HG03460 (cell line): ENCODE data around the gene CD37.
"Not testable (repeated sequence)": the region's sequence is repeated elsewhere in the genome, so short reads cannot be mapped to it uniquely, and the experiment has no call there.

ENCODE experiments used
- ATAC-seq: cut with Tn5 transposase; IDR thresholded peaks from one replicate; pipeline ENCODE4 v1.9.1; 2021; ENCODE audit not compliant: unreplicated experiment

Gene CD37, protein sequence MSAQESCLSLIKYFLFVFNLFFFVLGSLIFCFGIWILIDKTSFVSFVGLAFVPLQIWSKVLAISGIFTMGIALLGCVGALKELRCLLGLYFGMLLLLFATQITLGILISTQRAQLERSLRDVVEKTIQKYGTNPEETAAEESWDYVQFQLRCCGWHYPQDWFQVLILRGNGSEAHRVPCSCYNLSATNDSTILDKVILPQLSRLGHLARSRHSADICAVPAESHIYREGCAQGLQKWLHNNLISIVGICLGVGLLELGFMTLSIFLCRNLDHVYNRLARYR

DNA sequence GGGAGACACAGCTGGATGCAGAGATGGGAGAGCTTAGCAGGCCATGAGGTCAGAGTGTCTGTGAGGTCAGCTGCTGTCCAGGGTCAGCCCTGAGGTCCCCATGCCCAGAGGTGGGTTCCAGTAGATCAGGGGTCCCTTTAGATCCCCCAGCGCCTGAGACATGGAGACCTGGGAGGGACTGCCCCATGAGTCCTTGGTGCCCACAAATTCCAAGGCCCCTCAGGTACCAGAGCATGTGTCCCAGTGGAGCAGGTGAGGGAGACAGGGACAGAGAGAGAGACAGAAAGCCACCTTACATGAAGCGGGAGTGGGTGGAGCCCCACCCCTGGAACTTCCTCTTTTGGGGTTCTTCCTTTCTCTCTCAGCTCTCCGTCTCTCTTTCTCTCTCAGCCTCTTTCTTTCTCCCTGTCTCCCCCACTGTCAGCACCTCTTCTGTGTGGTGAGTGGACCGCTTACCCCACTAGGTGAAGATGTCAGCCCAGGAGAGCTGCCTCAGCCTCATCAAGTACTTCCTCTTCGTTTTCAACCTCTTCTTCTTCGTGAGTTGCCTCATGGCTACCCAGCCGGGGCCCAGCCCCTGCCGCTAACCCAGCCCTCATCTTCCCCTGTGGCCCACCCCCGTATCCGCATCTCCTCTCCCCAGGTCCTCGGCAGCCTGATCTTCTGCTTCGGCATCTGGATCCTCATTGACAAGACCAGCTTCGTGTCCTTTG is at the start of gene CD37:
Gene CD37 (plus strand): TSS at position 336 of the 713 bp plus-strand sequence. CDS start 135 bp downstream, at position 471.
- no peak for ATAC-seq

DNA sequence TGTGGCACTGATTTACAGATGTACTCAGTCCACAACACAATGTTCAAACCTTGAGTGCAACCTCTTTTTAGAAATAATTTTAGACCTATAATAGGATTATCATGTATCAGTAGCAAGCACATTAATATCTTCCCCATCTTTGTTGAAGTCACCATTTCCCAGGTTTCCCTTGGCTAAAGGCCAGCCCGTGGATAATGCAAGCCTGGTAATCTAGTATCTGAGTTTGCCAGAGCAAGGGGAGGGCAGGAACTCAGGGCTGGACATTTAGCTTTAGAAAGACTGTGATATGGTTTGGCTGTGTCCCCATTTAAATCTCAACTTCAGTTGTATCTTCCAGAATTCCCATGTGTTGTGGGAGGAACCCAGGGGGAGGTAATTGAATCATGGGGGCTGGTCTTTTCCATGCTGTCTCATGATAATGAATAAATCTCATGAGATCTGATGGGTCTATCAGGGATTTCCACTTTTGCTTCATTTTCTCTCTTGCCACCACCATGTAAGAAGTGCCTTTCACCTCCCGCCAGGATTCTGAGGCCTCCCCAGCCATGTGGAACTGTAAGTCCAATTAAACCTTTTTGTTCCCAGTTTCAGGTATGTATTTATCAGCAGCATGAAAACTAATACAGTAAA is 48.0 kb upstream of the CD37 start:
- no peak for ATAC-seq

DNA sequence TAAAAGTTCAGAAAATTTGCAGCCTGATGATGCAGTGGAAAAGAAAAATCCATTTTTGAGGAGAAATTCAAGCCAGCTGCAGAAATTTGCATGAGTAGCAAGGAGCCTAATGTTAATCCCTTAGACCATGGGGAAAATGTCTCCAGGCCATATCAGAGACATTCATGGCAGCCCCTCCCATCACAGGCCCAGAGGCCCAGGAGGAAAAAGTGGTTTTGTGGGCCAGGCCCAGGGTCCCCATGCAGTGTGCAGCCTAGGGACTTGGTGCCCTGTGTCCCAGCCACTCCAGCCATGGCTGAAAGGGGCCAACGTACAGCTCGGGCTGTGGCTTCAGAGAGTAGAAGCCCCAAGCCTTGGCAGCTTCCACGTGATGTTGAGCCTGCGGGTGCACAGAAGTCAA is 47.0 kb upstream of the CD37 start:
- not testable (repeated sequence) for ATAC-seq

DNA sequence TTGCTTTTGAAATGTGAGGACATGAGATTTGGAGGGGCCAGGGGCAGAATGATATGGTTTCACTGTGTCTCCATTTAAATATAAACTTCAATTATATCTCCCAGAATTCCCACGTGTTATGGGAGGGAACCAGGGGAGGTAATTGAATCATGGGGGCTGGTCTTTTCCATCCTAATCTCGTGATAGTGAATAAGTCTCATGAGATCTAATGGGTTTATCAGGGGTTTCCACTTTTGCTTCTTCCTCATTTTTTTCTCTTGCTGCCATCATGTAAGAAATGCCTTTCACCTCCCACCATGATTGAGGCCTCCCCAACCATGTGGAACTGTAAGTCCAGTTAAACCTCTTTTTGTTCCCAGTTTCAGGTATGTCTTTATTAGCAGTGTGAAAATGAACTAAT is 45.9 kb upstream of the CD37 start:
- not testable (repeated sequence) for ATAC-seq

DNA sequence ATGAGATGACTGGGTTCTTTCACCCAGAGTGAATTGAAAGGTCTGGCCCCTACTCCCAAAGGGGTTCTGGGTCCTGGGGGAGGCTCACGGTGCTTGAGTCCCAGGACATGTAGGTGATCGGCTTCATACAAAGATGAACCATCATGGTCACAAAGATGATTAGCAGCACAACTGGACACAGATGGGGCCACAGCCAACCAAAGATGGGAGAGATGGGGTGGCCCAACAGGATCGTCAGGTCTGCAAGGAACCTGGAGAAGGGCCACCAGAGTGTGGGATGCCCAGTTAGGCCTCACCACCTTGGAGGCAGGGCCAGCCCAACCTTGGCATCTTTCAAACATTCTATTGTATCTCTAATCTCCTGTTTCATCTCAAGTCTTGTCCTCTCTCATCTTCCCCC is 44.7 kb upstream of the CD37 start:
- ATAC-seq: no peak

DNA sequence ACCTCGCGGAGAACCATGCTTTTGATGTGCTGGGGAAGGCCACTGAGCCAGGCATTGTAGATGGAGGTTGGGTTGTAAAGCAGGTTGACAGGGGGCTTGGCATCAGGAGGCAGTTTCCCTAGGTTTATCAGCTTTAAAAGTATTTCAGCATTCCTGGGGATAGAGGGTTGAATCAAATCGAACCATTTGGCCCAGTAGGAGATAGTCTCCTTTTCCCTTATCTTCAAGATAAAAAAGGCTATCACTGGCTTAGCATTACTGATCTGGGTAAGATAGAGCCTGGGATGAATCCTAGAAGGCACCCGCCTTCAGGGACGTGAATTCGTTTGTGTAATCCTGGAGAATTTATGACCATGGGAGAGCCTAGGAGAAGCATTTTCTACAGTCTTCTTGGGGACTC is 40.8 kb upstream of the CD37 start:
- ATAC-seq: no peak

DNA sequence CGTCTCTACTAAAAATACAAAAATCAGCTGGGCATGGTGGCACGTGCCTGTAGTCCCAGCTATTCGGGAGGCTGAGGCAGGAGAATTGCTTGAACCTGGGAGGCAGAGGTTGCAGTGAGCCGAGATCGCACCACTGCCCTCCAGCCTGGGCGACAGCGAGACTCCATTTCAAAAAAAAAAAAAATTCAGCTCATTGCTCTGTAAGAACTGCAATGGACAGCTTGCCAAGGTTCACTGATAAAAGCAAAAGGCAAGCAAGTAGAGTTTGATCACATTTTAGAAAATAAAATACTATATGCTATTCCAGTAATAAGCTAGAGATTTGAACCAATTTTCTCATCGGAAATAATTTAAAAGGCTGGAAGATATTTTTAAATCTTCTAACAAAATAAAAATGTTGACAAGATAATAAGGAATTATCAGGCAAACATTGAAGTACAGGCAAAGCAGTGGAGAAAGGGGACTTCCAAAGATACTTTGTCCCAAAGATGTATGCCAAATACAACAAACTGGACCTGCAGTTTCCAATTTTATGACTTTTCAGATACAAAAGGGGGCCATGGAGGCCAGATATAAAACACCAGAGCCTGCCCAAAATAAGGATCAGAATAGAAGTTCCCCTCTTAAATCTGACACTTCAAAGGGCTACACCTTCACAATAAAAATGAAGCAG is 39.9 kb upstream of the CD37 start:
- no peak for ATAC-seq

DNA sequence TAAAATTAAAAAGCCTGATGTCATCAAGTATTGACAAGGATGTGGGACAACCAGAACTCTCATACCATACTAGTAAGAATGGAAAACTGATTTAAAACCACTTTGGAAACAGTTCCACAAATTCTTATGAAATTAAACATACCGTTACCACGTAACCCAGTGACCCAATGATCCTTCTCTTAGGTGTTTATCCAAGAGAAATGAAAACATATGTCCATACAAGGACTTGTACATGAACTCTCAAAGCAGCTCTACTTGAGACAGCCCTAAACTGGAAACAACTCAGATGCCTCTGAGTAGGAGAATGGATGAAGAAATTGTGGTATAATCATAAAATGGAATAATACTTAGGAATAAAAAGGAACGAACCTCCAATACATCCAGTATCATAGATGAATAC is 37.8 kb upstream of the CD37 start:
- no peak for ATAC-seq

DNA sequence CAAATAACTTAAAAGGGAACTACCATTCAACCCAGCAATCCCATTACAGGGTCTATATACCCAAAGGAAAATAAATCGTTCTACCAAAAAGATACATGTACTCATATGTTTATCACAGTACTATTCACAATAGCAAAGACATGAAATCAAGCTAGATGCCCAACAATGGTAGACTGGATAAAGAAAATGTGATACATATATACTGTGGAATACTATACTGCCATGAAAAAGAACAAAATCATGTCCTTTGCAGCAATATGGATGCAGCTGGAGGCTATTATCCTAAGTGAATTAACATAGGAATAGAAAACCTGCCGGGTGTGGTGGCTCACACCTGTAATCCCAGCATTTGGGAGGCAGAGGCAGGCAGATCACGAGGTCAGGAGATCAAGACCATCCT is 36.6 kb upstream of the CD37 start:
- not testable (repeated sequence) for ATAC-seq

DNA sequence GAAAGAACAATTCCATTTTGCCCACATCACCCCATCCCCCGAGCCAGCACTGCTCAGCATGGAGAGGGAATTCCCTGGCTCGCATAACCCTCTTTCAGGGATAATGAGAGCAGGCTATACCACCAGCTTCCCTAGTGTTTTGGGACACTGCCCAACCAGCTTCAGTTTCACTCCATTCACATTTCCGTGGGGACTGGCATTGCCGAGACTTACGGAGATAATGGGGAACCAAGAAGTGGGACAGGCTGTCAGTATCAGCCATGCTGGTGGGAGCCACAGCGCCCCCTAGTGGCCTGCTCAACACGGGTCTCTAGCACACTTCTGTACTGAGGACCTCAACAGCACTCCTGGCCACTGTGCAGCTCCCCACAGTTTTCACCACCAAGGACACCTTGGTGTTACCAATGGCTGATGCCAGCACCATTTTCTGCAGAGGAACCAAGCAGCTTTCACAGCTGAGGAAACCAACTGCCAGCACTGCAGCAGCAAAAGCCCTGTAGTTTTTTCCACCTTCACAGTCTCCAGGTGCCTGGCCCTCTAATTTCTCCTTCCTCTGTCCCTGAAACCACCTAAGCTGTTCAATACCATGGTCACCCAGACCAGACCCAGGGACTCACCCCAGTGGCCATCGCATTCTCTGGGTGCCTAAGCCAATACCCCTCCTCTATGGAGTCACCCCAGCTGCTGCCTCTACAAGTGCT is 33.9 kb upstream of the CD37 start:
- no peak for ATAC-seq

DNA sequence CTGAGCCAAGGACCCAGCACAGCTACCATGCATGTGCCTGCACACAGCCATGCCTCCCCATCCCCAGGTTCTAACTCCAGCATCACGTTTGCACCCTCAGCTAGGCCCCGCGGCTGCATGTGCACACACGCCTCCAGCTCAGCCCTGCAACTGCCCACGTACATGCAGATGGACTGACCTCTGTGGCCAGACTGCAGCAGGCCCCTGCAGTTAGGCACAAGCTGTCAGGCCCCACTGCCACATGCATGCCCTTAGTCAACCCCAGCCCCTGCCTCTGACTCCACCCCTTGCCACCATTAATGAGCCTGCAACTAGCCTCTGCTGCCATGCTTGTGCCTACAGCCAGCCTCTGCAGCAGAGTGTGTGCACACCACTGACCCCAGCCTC is 33.3 kb upstream of the CD37 start:
- ATAC-seq: no peak

DNA sequence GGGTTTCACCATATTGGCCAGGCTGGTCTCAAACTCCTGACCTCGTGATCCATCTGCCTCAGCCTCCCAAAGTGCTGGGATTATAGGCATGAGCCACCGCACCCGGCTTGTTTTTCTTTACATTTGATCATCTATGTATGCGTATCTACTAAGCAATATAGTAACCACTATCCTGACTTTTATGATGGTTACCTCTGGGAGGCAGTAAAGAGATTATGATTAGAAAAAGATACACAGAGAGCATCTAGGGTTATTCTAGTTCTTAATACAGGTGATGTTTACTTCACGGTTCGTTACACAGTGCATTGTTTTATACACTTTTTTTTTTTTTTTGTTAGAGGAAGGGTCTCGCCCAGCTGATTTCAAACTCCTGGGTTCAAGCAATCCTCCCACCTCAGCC is 28.5 kb upstream of the CD37 start:
- ATAC-seq: not testable (repeated sequence)

DNA sequence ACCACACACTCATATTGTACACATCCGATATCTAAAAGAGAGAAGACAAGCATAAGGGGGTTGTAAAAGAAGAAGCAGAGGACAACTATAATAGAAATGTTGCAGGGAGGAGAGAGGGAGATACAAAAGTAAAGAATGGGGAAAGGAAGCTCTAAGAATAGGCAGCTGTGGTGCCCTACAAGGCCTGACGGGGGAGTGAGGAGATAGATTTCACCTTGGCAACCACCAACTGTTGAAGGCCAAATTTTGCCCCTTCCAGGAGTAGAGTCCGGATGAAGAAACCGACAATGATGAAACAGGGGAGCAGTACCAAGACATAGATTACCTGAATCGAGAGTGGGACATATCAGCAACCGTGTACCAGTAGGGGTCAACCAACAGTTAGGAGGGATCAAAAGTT is 26.1 kb upstream of the CD37 start:
- no peak for ATAC-seq

DNA sequence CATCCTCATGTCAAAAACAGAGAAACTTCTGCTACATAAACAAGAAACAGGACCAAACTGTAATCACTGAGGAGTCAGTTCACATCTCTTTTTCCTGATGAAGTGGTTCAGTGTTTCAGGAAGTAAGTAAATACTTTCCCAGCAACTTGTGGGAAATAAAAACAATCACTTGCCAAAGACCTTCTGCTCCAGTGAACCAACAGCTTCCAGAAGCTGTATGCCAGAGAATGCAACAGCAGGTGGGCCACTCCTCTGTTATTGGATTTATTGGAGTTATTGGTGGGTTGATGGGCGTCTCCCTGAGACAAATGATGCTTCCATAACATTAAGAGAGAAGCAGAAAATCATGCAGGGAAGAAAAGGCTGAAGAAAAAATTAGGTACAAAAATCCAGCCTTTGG is 20.1 kb upstream of the CD37 start:
- ATAC-seq: no peak

DNA sequence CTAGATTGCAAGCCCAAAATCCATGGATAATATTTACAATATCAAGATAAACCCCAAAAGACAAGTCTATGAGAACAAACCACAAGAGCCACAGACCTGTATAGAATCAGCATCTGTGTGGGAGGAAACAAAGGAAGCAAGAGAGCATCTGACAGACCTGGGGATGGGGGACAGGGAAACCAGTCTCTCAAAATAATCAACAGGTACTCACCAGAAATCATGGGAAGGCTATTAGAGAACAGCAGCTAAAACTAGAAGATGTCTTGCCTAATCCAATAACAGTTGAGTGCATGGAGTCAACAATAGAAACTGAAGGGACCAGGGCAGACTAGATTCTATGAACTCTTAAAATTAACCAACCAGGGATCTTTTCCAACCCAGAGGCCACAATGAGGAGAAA is 18.9 kb upstream of the CD37 start:
- no peak for ATAC-seq

DNA sequence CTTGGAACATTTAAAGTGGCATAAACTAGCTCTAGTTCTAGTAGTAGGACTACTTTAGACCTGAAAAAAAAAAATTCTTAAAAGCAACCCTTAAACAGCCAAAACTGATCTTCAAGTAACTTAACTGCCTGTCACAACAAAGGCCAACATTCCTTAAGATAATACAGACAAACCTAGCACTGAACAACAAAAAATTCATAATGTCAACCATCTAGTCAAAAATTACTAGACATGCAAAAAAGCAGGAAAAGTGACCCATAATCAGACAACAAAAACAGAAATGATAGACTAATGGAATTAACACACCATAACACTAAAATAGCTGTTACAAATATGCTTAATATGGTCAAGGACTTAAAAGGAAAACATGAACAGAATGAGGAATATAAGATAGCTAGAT is 16.9 kb upstream of the CD37 start:
- ATAC-seq: no peak

DNA sequence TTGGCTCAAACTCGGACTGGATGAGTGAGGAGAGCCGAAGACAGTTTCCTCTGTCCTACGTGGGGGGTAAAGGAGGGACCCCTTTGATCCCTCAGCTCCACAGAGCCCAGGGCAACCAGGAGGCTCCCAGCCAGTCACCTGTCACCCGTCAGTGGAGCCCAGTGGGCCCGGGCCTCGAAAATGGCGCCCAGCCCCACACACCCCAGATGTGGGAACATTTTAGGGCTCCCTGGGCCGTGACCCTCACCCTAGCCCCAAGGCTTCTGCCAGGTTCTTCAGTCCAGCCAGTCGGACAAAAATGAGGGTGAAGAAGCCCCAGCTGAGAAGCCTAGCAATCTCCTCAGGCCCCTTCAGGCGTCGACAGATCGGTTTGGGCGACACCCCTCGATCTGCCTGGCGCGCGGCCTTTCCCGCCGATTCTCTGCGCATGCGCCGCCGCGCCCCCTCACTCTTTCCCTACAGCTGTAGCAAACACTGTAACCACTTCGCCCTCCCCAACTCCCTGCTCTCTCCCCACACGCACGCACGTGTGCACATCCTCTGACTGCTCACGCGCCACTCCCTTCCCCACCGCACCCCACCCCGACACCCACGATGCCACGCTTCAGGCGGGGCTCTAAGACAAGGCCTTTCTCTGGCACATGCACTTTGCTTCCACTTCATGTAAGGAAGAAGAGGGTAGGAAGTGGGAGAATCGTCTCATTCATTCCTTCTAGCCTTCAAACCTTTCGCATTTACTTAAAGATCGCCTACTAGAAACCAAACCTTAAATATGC is 10.2 kb upstream of the CD37 start, which contains the start of gene SLC6A16:
Gene SLC6A16 (minus strand): TSS at position 391 of the 776 bp plus-strand sequence. CDS start 13,844 bp downstream, outside the sequence.
- no peak for ATAC-seq

DNA sequence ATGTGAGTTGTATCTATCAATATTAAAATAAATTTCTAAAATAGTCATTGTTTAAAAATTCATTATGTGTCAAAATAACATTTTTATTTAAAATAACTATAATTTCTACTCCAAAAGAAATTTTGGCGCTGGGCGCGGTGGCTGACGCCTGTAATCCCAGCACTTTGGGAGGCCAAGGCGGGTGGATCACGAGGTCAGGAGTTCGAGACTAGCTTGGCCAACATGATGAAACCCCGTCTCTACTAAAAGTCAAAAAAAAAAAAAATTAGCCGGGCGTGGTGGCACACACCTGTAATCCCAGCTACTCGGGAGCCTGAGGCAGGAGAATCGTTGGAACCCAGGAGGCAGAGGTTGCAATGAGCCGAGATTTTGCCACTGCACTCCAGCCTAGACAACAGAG is 9.4 kb upstream of the CD37 start:
- ATAC-seq: not testable (repeated sequence)

DNA sequence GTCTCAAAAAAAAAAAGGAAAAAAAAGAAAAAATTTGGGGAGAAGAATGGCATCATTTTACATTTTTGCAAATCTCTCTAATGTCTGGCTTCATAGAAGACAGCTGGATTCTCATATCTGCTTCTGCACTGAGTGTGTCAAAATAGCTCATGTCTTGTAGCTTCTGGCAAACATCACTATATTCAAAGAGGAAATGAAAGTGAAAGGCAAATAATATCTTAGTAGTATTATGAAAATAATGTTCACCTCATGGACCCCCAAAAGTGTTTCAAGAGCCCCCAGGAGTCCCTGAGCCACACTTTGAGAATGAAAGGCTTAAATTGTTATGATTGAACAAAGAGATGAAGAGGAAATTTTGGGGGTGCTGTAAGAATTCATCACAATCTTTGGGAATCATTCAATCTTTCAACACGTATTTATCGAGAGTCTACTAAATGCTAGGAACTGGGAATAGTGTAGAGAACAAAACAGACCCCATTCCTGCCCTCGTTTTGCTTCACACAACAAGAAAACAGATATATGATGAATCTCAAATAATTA is 9.0 kb upstream of the CD37 start:
- ATAC-seq: no peak
